GM12891 (cell line): ENCODE data around the gene FBXL17.

Source experiments
- PAX5 ChIP-seq: IDR thresholded peaks from 2 replicates; pipeline ENCODE4 v1.6.1; 2011; ENCODE audit warnings: low read length, moderate library complexity, mild to moderate bottlenecking; ENCODE audit not compliant: insufficient read depth, severe bottlenecking
- POLR2A ChIP-seq: IDR thresholded peaks from 2 replicates; pipeline ENCODE4 v1.6.1; 2011; ENCODE audit warnings: low read depth, low read length, control low read depth
- POLR2AphosphoS5 ChIP-seq: IDR thresholded peaks from 2 replicates; pipeline ENCODE4 v1.6.1; 2011; ENCODE audit warnings: low read depth, low read length, control low read depth
- POU2F2 ChIP-seq: IDR thresholded peaks from 2 replicates; pipeline ENCODE4 v1.6.1; 2011; ENCODE audit warnings: low read depth, mild to moderate bottlenecking, control low read depth, low read length, moderate library complexity
- SPI1 ChIP-seq: IDR thresholded peaks from 2 replicates; pipeline ENCODE4 v1.6.1; 2011; ENCODE audit warnings: low read depth, low read length, control low read depth
- TAF1 ChIP-seq: IDR thresholded peaks from 2 replicates; pipeline ENCODE4 v1.6.1; 2011; ENCODE audit warnings: low read depth, low read length, control low read depth

DNA sequence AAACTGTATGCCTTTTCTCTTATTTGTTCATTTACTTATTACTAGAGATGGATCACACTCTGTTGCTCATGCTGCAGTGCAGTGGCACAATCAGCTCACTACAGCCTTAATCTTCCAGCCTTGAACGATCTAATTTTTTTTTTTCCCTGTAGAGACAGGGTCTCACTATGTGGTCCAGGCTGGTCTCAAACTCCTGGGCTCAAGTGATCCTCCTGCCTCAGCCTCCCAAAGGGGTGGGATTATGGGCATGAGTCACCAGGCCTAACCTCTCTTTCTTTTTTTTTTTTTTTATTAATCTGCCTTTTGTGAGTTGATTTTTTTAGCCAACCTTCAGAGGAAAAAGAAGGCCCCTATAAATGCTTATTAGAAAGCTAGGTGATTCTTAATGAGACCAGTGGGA, 303.0 kb downstream of the FBXL17 start:
- no peak for TF ChIP-seq TAF1
- no peak for TF ChIP-seq POLR2A
- TF ChIP-seq POLR2AphosphoS5, result no peak
- TF ChIP-seq PAX5, result no peak
- TF ChIP-seq SPI1, result no peak
- no peak for TF ChIP-seq POU2F2
